GM21825 (cell line): ENCODE results near the gene CRTAC1.

Source experiments
- ATAC-seq: cut with Tn5 transposase; IDR thresholded peaks from one replicate; pipeline ENCODE4 v1.9.1; 2021; ENCODE audit warnings: mild to moderate bottlenecking, moderate library complexity; ENCODE audit not compliant: unreplicated experiment

Gene CRTAC1

GRCh38 chr10:97975598-97975997 lies 54.8 kb downstream of the CRTAC1 start:
- no peak for ATAC-seq

GRCh38 chr10:97974526-97975525 lies 55.6 kb downstream of the CRTAC1 start:
- ATAC-seq, result no peak

- ATAC-seq, result no peak
Observed at GRCh38 chr10:97974100-97974499, 56.3 kb downstream of the CRTAC1 start.

- no peak for ATAC-seq
Observed at GRCh38 chr10:97969538-97970079, 60.8 kb downstream of the CRTAC1 start.

GRCh38 chr10:97964748-97965147 lies 65.7 kb downstream of the CRTAC1 start:
- no peak for ATAC-seq

GRCh38 chr10:97961945-97962344 lies 68.5 kb downstream of the CRTAC1 start:
- ATAC-seq, result no peak

- ATAC-seq, result no peak
Observed at GRCh38 chr10:97960269-97961056, 70.0 kb downstream of the CRTAC1 start.

GRCh38 chr10:97949462-97949861 lies 81.0 kb downstream of the CRTAC1 start:
- ATAC-seq, result no peak

- no peak for ATAC-seq
Observed at GRCh38 chr10:97948822-97949221, 81.6 kb downstream of the CRTAC1 start.

GRCh38 chr10:97944772-97945171 lies 85.6 kb downstream of the CRTAC1 start:
- ATAC-seq, result no peak

- no peak for ATAC-seq
Observed at GRCh38 chr10:97943294-97943693, 87.1 kb downstream of the CRTAC1 start.

GRCh38 chr10:97940534-97940933 lies 89.9 kb downstream of the CRTAC1 start:
- no peak for ATAC-seq

GRCh38 chr10:97939446-97939990 lies 90.9 kb downstream of the CRTAC1 start:
- ATAC-seq, result no peak

- no peak for ATAC-seq
Observed at GRCh38 chr10:97937928-97938327, 92.5 kb downstream of the CRTAC1 start.

GRCh38 chr10:97937054-97937453 lies 93.4 kb downstream of the CRTAC1 start:
- no peak for ATAC-seq

- ATAC-seq, result no peak
Observed at GRCh38 chr10:97936126-97936525, 94.3 kb downstream of the CRTAC1 start.

GRCh38 chr10:97932932-97933530 lies 97.4 kb downstream of the CRTAC1 start:
- ATAC-seq, result no peak

- ATAC-seq, result no peak
Observed at GRCh38 chr10:97931041-97931440, 99.4 kb downstream of the CRTAC1 start.

- no peak for ATAC-seq
Observed at GRCh38 chr10:97928897-97929296, 101.5 kb downstream of the CRTAC1 start.

GRCh38 chr10:97927622-97928021 lies 102.8 kb downstream of the CRTAC1 start:
- no peak for ATAC-seq

GRCh38 chr10:97926055-97926454 lies 104.4 kb downstream of the CRTAC1 start:
- ATAC-seq, result no peak
